Activated naive CD4-positive, alpha-beta T cell treated with anti-CD3 and anti-CD28 coated beads for 36 hours (primary cell): ENCODE measurements around the gene DFFB. TPM values are rescaled to one million over a fixed set of nuclear protein-coding genes. Genes with fewer than 3 reads are reported as not detected.

Experiments
- CTCF ChIA-PET: fragments of 350-600 bp; sonication (Branson Sonifier 250); formaldehyde crosslinking; loops from one replicate; lab custom pipeline; 2021; ENCODE audit warnings: antibody characterized with exemption; lab: Charles Lee
- DNase-seq: peaks from one replicate; pipeline ENCODE4 v3.0.0-alpha.2; 2020
- H3K27ac Mint-ChIP-seq: one replicate; pipeline ENCODE4 v1.8.0; 2021; ENCODE audit warnings: mild to moderate bottlenecking, mixed read lengths
- H3K27me3 Mint-ChIP-seq: one replicate; pipeline ENCODE4 v1.8.0; 2021; ENCODE audit warnings: low read depth, mixed read lengths
- H3K36me3 Mint-ChIP-seq: one replicate; pipeline ENCODE4 v1.8.0; 2021; ENCODE audit warnings: low read depth, mixed read lengths
- H3K4me1 Mint-ChIP-seq: one replicate; pipeline ENCODE4 v1.8.0; 2021; ENCODE audit warnings: low read depth, mixed read lengths
- H3K4me3 Mint-ChIP-seq: one replicate; pipeline ENCODE4 v1.8.0; 2021; ENCODE audit warnings: mild to moderate bottlenecking, moderate library complexity, mixed read lengths
- H3K9me3 Mint-ChIP-seq: one replicate; pipeline ENCODE4 v1.8.0; 2021; ENCODE audit warnings: mixed read lengths
- intact Hi-C: fragments of 100-400 bp; cut with micrococcal nuclease; formaldehyde crosslinking; loops from one replicate; pipeline ENCODE4 v1.15.1; 2023
- total RNA-seq, 2 experiments: library from RNA; stranded (reverse); gene quantifications; one replicate each; pipeline ENCODE4 v1.2.3, GENCODE V29; 2021

Gene DFFB
- total RNA-seq, 2 experiments from 2014 or later = 6.3 to 6.5 TPM

- Mint-ChIP-seq H3K9me3 (peaks cover 6% of the 10 kb centered on the region), H3K4me1 (no peaks in the 10 kb centered on the region), H3K27ac (no peak overlapping the region), H3K27me3 (no peaks in the 10 kb centered on the region), H3K4me3 (no peak overlapping the region), H3K36me3 (peaks cover 31% of the 10 kb centered on the region)
- DNase-seq = no peak
- CTCF ChIA-PET = no interaction called here
- intact Hi-C loops = no loop called here
These were observed 23.3 kb downstream of the DFFB start for GRCh38 chr1:3880429-3881192.

GRCh38 chr1:3881193-3881480 lies 23.9 kb downstream of the DFFB start:
- Mint-ChIP-seq H3K4me3 (no peak overlapping the region), H3K27ac (no peak overlapping the region)
- CTCF ChIA-PET = no interaction called here

GRCh38 chr1:3883194-3883925 lies 26.1 kb downstream of the DFFB start:
- H3K9me3 Mint-ChIP-seq = peaks cover 6% of the 10 kb centered on the region

More at GRCh38 chr1:3881193-3881480, 23.9 kb downstream of the DFFB start:
- Mint-ChIP-seq H3K36me3 (peaks cover 28% of the 10 kb centered on the region), H3K4me1 (no peaks in the 10 kb centered on the region), H3K9me3 (peaks cover 6% of the 10 kb centered on the region), H3K27me3 (no peaks in the 10 kb centered on the region)
- intact Hi-C loops = no loop called here
- no peak for DNase-seq

GRCh38 chr1:3884966-3885365 lies 27.7 kb downstream of the DFFB start:
- Mint-ChIP-seq H3K9me3 (no peaks in the 10 kb centered on the region), H3K4me1 (peaks cover 4% of the 10 kb centered on the region), H3K4me3 (no peak overlapping the region), H3K27me3 (no peaks in the 10 kb centered on the region), H3K27ac (no peak overlapping the region), H3K36me3 (peaks cover 23% of the 10 kb centered on the region)
- intact Hi-C loops = no loop called here
- DNase-seq = no peak
- CTCF ChIA-PET = no interaction called here

More at GRCh38 chr1:3883194-3883925, 26.1 kb downstream of the DFFB start:
- intact Hi-C loops = no loop called here
- peaks cover 31% of the 10 kb centered on the region for H3K36me3 Mint-ChIP-seq
- no peak overlapping the region for H3K27ac Mint-ChIP-seq
- H3K4me1 Mint-ChIP-seq = no peaks in the 10 kb centered on the region
- H3K4me3 Mint-ChIP-seq = no peak overlapping the region
- H3K27me3 Mint-ChIP-seq = no peaks in the 10 kb centered on the region
- CTCF ChIA-PET = interaction anchor here (1.6 kb wide), 1 partner anchor 25 kb away, joined by 7 read pairs; no protein-coding TSS in a partner anchor
- DNase-seq = no peak

- H3K36me3 Mint-ChIP-seq = peaks cover 28% of the 10 kb centered on the region
- intact Hi-C loops = no loop called here
- CTCF ChIA-PET = no interaction called here
These were observed 28.3 kb downstream of the DFFB start for GRCh38 chr1:3885611-3886010.

GRCh38 chr1:3886106-3886670 lies 28.9 kb downstream of the DFFB start:
- H3K4me3 Mint-ChIP-seq = no peak overlapping the region
- no peak overlapping the region for H3K27ac Mint-ChIP-seq
- no peaks in the 10 kb centered on the region for H3K27me3 Mint-ChIP-seq
- intact Hi-C loops = no loop called here
- peaks cover 15% of the 10 kb centered on the region for H3K4me1 Mint-ChIP-seq
- no peaks in the 10 kb centered on the region for H3K9me3 Mint-ChIP-seq
- no peak for DNase-seq
- peaks cover 31% of the 10 kb centered on the region for H3K36me3 Mint-ChIP-seq
- CTCF ChIA-PET = no interaction called here

More at GRCh38 chr1:3885611-3886010, 28.3 kb downstream of the DFFB start:
- H3K9me3 Mint-ChIP-seq = no peaks in the 10 kb centered on the region
- DNase-seq = no peak
- no peak overlapping the region for H3K4me3 Mint-ChIP-seq
- peaks cover 10% of the 10 kb centered on the region for H3K4me1 Mint-ChIP-seq
- no peak overlapping the region for H3K27ac Mint-ChIP-seq
- H3K27me3 Mint-ChIP-seq = no peaks in the 10 kb centered on the region

- peaks cover 35% of the 10 kb centered on the region for H3K36me3 Mint-ChIP-seq
- H3K27ac Mint-ChIP-seq = no peak overlapping the region
- H3K4me1 Mint-ChIP-seq = peaks cover 19% of the 10 kb centered on the region
- H3K27me3 Mint-ChIP-seq = no peaks in the 10 kb centered on the region
- H3K9me3 Mint-ChIP-seq = no peaks in the 10 kb centered on the region
- CTCF ChIA-PET = interaction anchor here (1.0 kb wide), 1 partner anchor 12 kb away, joined by 3 read pairs; no protein-coding TSS in a partner anchor
- intact Hi-C loops = no loop called here
- no peak overlapping the region for H3K4me3 Mint-ChIP-seq
- no peak for DNase-seq
These were observed 29.4 kb downstream of the DFFB start for GRCh38 chr1:3886691-3887090.

GRCh38 chr1:3888301-3888700 lies 31.0 kb downstream of the DFFB start:
- peaks cover 41% of the 10 kb centered on the region for H3K36me3 Mint-ChIP-seq
- CTCF ChIA-PET = no interaction called here

GRCh38 chr1:3889936-3890335 lies 32.7 kb downstream of the DFFB start:
- peak overlapping the region; percentile 73 for H3K27ac Mint-ChIP-seq
- intact Hi-C loops = no loop called here
- CTCF ChIA-PET = interaction anchor here (0.6 kb wide), 1 partner anchor 351 kb away, joined by 5 read pairs; no protein-coding TSS in a partner anchor
- H3K27me3 Mint-ChIP-seq = no peaks in the 10 kb centered on the region
- no peak for DNase-seq
- peaks cover 23% of the 10 kb centered on the region for H3K4me1 Mint-ChIP-seq
- H3K36me3 Mint-ChIP-seq = peaks cover 39% of the 10 kb centered on the region
- H3K9me3 Mint-ChIP-seq = no peaks in the 10 kb centered on the region
- H3K4me3 Mint-ChIP-seq = no peak overlapping the region

More at GRCh38 chr1:3888301-3888700, 31.0 kb downstream of the DFFB start:
- H3K4me1 Mint-ChIP-seq = peaks cover 23% of the 10 kb centered on the region
- no peak overlapping the region for H3K27ac Mint-ChIP-seq
- H3K27me3 Mint-ChIP-seq = no peaks in the 10 kb centered on the region
- intact Hi-C loops = no loop called here
- H3K9me3 Mint-ChIP-seq = no peaks in the 10 kb centered on the region
- no peak for DNase-seq
- H3K4me3 Mint-ChIP-seq = no peak overlapping the region

GRCh38 chr1:3890389-3891328 lies 33.4 kb downstream of the DFFB start:
- H3K36me3 Mint-ChIP-seq = peaks cover 38% of the 10 kb centered on the region
- H3K9me3 Mint-ChIP-seq = no peaks in the 10 kb centered on the region
- DNase-seq = no peak
- H3K27me3 Mint-ChIP-seq = no peaks in the 10 kb centered on the region
- CTCF ChIA-PET = interaction anchor here (0.6 kb wide), 2 partner anchors 265 to 352 kb away, joined by 4 to 5 read pairs; no protein-coding TSS in a partner anchor
- peak overlapping the region; percentile 73 for H3K27ac Mint-ChIP-seq
- intact Hi-C loops = no loop called here
- H3K4me3 Mint-ChIP-seq = no peak overlapping the region
- H3K4me1 Mint-ChIP-seq = peaks cover 26% of the 10 kb centered on the region

- Mint-ChIP-seq H3K4me1 (peaks cover 30% of the 10 kb centered on the region), H3K36me3 (peaks cover 38% of the 10 kb centered on the region), H3K4me3 (no peak overlapping the region), H3K27me3 (no peaks in the 10 kb centered on the region), H3K27ac (no peak overlapping the region), H3K9me3 (no peaks in the 10 kb centered on the region)
- no peak for DNase-seq
- intact Hi-C loops = no loop called here
- CTCF ChIA-PET = interaction anchor here (0.6 kb wide), 1 partner anchor 265 kb away, joined by 4 read pairs; no protein-coding TSS in a partner anchor
These were observed 34.1 kb downstream of the DFFB start for GRCh38 chr1:3891329-3891865.
